ENCODE measurements around the gene KIAA1671.

KIAA1671 gene

DNA sequence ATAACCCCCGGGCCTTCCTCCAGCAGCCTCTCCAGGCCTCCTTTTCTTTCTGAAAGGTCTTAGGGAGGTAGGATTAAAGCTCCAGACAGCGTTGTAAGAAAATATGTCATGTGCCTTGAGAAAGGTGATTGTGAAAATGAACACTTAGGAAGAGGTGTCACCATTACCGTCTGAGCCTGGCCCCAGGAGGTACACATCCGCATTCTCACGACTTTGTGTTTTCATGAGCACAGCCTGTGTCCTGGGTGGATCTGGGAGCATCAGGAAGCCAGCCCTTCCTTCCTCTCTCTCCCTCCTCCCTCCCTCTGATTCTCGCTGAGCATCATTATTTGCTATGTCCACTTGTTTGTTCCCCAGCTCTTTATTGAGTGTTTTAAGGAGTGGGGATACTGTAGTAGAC lies 142.1 kb downstream of the KIAA1671 start:
- no peak for DNase-seq (ENCODE audit: low spot score)

GRCh38 chr22:25095869-25096268 lies 143.4 kb downstream of the KIAA1671 start:
- no peak for DNase-seq (ENCODE audit: low spot score)

- no peak for DNase-seq (ENCODE audit: low spot score)
Measured at GRCh38 chr22:25096638-25097405, 144.3 kb downstream of the KIAA1671 start.

DNA sequence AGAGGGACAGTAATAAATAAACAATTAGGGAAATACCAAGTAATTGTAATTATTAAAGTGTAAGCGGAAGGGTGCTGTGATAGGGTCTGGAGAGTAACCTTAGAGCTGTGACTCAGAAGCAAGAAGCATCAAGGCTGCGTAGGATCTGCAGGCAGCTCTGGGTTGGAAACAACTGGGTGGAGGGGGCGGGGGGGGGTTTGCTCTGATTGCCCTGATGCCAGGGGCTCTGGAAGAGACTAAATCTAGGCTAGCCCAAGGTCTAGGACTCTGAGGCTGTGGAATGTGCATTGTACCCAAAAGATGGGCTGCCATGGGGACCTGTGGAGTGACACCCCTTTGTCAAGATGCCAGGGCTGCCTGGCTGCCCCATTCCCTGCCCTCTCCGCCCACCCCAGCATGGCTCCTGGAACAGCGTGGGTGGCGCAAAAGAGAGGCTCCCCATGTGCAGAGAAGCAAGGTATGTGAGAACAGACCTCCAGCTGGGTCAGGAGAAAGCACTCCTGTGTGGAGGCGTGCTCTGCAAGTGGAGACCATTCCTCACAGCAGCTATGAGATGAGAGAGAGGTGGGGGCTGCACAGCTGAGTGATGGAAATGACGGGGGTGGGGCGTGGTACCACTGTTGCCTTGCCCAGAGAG lies 146.0 kb downstream of the KIAA1671 start:
- DNase-seq (ENCODE audit: low spot score), result peak; percentile 60

- DNase-seq (ENCODE audit: low spot score), result no peak
Measured at GRCh38 chr22:25099202-25099601, 146.7 kb downstream of the KIAA1671 start.

GRCh38 chr22:25100402-25100801 lies 147.9 kb downstream of the KIAA1671 start:
- DNase-seq (ENCODE audit: low spot score), result no peak

DNA sequence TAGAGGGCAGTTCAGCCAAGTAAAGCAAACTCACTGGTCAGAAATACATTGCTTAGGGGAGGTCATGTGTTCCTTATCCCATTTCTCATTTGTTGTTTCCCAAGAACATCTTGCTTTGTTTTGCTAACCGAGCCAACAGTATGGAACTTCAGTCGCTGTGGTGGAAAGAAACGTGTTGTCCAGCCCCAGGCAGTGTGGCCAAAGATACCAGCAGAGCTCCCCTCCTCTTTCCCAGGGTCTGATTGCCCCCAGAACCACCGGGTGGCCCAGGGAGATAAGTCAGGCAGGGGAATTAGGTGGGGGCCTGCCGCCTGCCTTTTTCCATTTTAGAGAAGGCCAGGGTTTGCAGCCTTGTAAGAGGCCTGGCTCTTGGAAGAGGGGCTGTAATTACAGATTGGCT lies 148.4 kb downstream of the KIAA1671 start:
- DNase-seq (ENCODE audit: low spot score), result no peak

DNA sequence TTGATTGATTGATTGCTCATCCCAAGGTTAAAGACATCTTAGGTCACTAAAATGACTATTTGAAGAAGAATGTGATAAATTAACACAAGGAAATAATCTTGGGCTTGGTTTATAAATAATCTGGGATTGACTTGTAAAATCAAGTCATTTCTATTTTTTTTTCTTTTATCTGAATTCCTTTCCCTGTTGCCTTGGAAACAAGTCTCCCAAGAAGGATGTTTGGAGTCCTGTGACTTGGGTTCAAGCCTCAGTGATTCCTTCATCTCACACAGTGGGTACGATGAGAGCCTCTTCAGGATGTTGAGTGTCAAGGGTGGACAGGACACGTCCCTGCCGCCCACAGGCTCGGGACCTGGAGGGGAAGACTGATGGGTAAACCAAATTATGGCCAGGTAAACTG lies 149.0 kb downstream of the KIAA1671 start:
- DNase-seq (ENCODE audit: low spot score), result no peak

DNA sequence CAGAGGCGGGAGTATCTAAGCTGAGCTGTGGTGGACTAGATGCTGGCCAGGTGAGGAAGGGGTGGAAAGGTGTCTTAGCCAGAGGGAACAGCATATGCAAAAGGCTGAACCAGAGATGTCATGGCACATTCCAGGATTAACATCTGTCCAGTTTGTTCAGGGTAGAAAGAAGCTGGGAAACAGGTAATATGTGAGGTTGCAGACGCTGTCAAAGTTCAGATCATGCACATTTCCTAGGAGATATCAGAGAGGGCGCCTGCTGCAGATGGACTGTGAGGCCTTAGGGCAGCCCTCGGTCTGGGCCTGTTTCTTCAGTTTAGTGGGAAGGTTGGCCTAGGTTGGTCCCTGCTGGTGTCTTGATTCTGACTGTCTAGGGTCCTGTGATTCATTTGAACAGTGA lies 149.5 kb downstream of the KIAA1671 start:
- DNase-seq (ENCODE audit: low spot score), result no peak

DNA sequence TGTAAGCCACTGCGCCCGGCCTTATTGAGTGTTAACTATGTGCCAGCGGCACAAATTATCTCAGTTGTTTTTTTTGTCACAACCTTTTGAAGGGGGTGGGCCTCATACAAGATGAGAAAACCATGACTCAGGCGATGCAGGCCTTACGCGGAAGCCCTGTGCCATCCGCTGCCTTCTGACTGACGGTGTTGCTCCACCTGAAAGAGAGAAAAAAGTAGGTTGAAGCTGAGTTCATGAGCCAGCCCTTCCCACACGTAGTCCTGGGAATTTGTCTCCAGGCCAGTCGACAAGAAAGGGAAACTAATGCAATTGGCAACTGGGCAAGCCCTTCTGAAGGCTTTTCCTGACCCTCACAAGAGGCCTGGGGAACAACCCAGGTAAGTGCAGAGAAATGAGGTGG lies 150.2 kb downstream of the KIAA1671 start:
- DNase-seq (ENCODE audit: low spot score), result no peak

DNA sequence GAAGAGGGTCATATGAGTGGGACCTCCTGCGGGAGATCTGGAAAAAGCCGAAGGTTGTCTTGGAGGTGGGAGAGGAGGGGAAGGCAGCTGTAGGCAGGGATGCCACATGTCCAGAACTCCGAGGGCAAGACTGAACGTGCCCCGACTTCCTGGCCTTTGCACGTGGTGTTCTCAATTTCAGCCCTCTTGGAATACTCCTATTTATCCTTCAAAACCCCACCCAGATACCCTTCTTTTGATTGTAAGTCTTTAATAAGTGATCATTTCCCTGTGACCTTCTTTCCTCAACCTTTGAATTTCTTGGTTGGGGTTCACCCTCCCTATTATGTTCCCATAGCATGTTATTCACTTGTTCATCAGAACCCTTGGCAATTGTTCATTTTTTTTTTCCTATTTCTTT lies 151.9 kb downstream of the KIAA1671 start:
- no peak for DNase-seq (ENCODE audit: low spot score)

- DNase-seq (ENCODE audit: low spot score), result no peak
Measured at GRCh38 chr22:25105817-25106650, 153.5 kb downstream of the KIAA1671 start.

DNA sequence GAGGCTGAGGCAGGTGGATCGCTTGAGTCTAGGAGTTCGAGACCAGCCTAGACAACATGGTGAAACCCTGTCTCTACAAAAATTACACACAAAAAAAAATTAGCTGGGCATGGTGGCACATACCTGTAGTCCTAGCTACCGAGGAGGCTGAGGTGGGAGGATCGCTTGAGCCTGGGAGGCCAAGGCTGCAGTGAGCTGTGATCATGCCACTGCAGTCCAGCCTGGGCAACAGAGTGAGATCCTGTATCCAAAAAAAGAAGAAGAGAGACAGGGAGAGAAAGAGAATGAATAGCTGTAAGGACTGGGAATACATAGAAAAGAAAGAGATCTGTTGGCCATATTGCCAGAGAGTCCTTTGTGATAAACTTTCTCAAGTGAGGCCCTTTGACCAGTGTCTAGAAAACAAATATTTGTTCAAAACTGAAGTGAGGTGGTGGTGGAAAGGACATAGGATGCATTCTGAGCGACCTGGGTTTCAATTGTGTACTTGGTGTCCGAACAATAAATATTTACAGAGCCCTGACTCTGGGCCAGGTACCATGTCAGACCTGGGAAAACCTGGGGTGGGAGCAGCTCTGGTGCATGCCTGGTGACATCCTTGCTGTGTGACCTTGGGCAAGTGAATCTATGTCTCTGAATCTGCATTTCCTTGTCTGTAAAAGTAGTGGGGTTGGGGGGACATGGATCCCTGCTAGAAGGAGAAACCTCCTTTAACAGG lies 157.5 kb downstream of the KIAA1671 start:
- no peak for DNase-seq (ENCODE audit: low spot score)

GRCh38 chr22:25110596-25110845 lies 158.0 kb downstream of the KIAA1671 start:
- DNase-seq (ENCODE audit: low spot score), result peak; percentile 89

GRCh38 chr22:25110846-25111578 lies 158.5 kb downstream of the KIAA1671 start:
- DNase-seq (ENCODE audit: low spot score), result peak; percentile 88

GRCh38 chr22:25111579-25112517 lies 159.3 kb downstream of the KIAA1671 start:
- DNase-seq (ENCODE audit: low spot score), result peak; percentile 46

DNA sequence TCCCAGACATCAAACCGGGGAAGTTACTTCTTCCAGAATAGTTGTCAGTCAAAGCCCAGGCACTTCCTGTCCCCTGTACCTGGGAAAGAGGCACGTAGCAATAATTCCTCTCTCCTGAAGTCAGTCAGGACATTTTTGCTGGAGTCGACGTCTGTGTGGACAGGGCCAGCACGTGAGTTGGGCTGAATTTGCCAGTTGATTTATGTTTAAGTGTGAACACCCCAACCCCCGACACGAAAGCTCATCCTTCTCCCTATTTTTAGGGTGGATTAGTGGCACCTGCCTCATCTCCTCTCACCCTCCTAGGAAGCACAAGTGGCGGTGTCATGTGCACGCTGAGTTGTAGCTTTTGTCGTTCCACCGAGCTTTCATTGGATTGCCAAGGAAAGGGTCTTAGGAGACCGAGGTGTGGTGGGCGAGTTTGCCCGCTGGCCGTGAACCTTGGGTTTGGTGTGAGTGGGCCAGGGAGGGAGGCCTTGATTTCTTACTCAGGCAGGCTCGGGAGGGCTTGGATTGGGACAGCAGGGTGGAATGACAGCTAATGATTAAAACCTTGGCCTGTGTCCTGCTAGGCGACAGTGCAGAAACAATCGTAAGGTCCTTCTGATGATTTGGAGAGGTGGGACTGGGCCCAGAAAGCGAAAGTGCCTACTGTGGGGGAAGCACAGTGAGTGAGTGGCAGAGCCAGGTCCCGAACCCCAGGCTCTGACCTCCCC lies 160.2 kb downstream of the KIAA1671 start:
- no peak for DNase-seq (ENCODE audit: low spot score)

DNA sequence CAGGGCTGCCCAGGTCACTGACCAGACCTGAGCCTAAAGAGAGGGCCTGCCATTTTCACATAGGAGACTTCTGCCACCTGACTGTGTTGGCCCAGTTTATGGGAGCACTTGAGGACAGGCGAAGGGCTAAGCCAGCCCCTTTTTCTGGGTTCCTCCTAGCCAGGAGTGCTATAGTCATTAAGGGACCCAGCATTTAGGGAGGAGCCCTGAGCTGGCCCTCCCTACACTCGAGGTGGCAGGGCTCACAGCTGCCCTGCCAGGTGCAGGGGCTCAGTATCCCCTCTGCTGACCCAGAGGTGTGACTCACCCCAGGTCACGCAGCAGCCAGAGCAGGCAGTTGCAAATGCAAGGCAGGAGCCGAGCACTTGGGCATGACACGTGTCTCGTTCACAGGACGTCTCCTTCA lies 160.8 kb downstream of the KIAA1671 start:
- DNase-seq (ENCODE audit: low spot score), result no peak

DNA sequence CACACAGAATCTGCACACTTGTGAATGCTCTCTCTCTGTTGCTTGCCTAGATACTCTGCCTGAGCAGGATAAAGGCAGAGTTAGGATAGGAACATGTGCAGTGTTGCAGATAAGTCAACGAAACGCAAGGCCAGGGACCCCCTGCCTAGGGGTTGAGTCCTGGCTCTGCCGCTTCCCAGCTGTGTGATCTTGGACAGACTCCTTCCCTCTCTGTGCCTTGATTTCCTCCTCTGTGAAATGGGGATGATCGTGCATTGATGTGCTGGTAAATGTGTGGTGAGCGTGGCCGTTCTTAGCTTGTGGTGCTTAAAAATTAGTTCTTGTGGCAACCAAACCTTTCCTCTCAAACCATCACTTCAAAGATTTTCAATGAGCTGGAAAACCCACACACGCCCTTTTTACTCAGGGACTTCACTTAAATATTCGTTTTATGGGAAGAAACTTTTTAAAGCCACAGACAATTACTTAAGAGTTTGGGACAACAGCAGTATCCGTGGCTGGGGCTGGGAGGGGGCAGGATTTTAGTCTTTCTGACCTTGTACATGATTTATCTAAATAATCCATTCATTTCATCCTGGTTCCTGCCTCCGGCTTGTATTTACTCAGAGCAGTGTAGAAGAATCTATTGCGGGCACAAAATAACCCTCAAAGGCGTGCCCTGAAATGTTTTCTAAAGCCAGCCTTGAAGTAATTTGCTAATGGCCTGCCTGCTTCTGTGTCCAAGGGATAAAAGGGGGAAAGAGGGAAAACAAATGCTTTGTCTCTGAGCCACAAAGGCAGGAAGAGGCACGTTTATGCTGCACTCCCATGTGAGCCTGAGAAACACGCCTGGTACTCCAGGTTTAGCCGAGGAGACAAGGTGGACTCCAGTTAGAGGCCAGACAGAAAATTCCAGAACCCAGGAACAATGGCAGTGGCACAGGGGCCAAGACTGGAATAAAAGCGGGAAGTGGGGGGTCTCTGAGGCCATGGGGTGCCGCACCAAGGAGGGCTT lies 162.2 kb downstream of the KIAA1671 start:
- DNase-seq (ENCODE audit: low spot score), result no peak
